Fibroblast of the conjunctiva (primary cell): ENCODE measurements around the gene MMP24OS.

Experiments
- DNase-seq: peaks from one replicate; pipeline ENCODE4 v3.0.0-alpha.2; 2010; ENCODE audit warnings: low read depth

Gene MMP24OS

GRCh38 chr20:35251613-35251940 is 26.3 kb downstream of the MMP24OS start:
- no peak for DNase-seq

- no peak for DNase-seq
These were observed 29.1 kb downstream of the MMP24OS start for GRCh38 chr20:35248641-35249475.

- DNase-seq = no peak
These were observed 31.2 kb downstream of the MMP24OS start for GRCh38 chr20:35246723-35247122.

GRCh38 chr20:35243986-35244385 is 33.9 kb downstream of the MMP24OS start:
- DNase-seq = no peak

GRCh38 chr20:35243317-35243716 is 34.6 kb downstream of the MMP24OS start:
- DNase-seq = no peak

GRCh38 chr20:35240811-35241293 is 37.1 kb downstream of the MMP24OS start:
- DNase-seq = no peak

- no peak for DNase-seq
These were observed 37.7 kb downstream of the MMP24OS start for GRCh38 chr20:35240083-35240810.

- DNase-seq = no peak
These were observed 39.2 kb downstream of the MMP24OS start for GRCh38 chr20:35238735-35239134.

- DNase-seq = no peak
These were observed 39.8 kb downstream of the MMP24OS start for GRCh38 chr20:35238170-35238569.

GRCh38 chr20:35237486-35237885 is 40.4 kb downstream of the MMP24OS start:
- no peak for DNase-seq

- no peak for DNase-seq
These were observed 42.0 kb downstream of the MMP24OS start for GRCh38 chr20:35235881-35236280.

- no peak for DNase-seq
These were observed 45.3 kb downstream of the MMP24OS start for GRCh38 chr20:35232575-35232974.

GRCh38 chr20:35226884-35227681 is 50.8 kb downstream of the MMP24OS start:
- no peak for DNase-seq
